Aorta (tissue), 5 donors: ENCODE results near the gene DNAJC24. TPM values are rescaled to one million over a fixed set of nuclear protein-coding genes. Genes with fewer than 3 reads are reported as not detected.

Source experiments
- ATAC-seq: fragments of 200-7000 bp; cut with Tn5 transposase; one replicate; pipeline ENCODE4 v1.9.1; 2022; ENCODE audit warnings: moderate library complexity; ENCODE audit not compliant: low FRiP score
- DNase-seq, 2 donors: peaks; one replicate each; pipeline ENCODE4 v3.0.0-alpha.2; 2020
- H3K27ac ChIP-seq, 2 donors: one replicate each; pipeline ENCODE4 v1.5.1; 2013; ENCODE audit warnings: low read length in 2 of 2, mild to moderate bottlenecking in 2 of 2, moderate library complexity in 2 of 2, control low read depth in 1 of 2, inconsistent platforms in 1 of 2, low read depth in 1 of 2
- H3K27me3 ChIP-seq, 2 donors: one replicate each; pipeline ENCODE4 v1.6.1; 2013; ENCODE audit warnings: control low read depth in 1 of 2, low read length in 1 of 2, mild to moderate bottlenecking in 1 of 2, moderate library complexity in 1 of 2; ENCODE audit not compliant: insufficient read depth in 2 of 2, control insufficient read depth in 1 of 2
- H3K36me3 ChIP-seq, 2 donors: one replicate each; pipeline ENCODE4 v1.6.1; 2013; ENCODE audit warnings: control low read depth in 1 of 2, low read length in 1 of 2, mild to moderate bottlenecking in 1 of 2; ENCODE audit not compliant: insufficient read depth in 2 of 2, control insufficient read depth in 1 of 2
- H3K4me1 ChIP-seq, 2 donors: one replicate each; pipeline ENCODE4 v1.6.1; 2013; ENCODE audit warnings: low read length in 2 of 2, control low read depth in 1 of 2, mild to moderate bottlenecking in 1 of 2, moderate library complexity in 1 of 2; ENCODE audit not compliant: insufficient read depth in 2 of 2, control insufficient read depth in 1 of 2
- H3K4me3 ChIP-seq, 2 donors: one replicate each; pipeline ENCODE4 v1.5.1; 2013; ENCODE audit warnings: low read length in 2 of 2, control low read depth in 1 of 2, mild to moderate bottlenecking in 1 of 2
- H3K9me3 ChIP-seq: one replicate; pipeline ENCODE4 v1.6.1; 2013; ENCODE audit warnings: mild to moderate bottlenecking, low read length; ENCODE audit not compliant: control insufficient read depth
- WGBS, 2 donors: extraction: QIAGEN DNeasy Blood & Tissue Kit; methylation state at CpG; one replicate each; pipeline ENCODE4 v1.1.7; 2013; 5-methylcytosine and 5-hydroxymethylcytosine counted together
- intact Hi-C, 2 donors: fragments of 100-400 bp; cut with DNase I; formaldehyde crosslinking; loops; one replicate each; pipeline versions ENCODE4 v1.14.2 to v1.15.0; 2022
- polyA plus RNA-seq, 2 donors: library from polyadenylated mRNA; stranded (reverse); fragments of 200-250 nt; gene quantifications; one replicate each; pipeline ENCODE4 v1.2.3, GENCODE V29; 2013
- total RNA-seq, 2 donors: library from RNA; stranded (reverse); fragmentation: NEBNext Ultra II Directional; extraction: Animal tissue kit (Norgen Biotek cat#: 25700); gene quantifications; one replicate each; pipeline ENCODE4 v1.2.1, GENCODE V29; 2021
- donor health status: healthy with polysubstance abuse.
- donor health status: Bipolar disorder and iron deficiency.
- donor health status: DM: no; HTN: no; CAD: no.
- donor health status: DM: no; HTN: no; CAD: no.
- donor health status: DM: yes; HTN: yes; CAD: no.

The DNAJC24 gene
- total and polyA plus RNA-seq, 4 donors, result 6.9 to 18.9 (median 16.0) TPM

DNA sequence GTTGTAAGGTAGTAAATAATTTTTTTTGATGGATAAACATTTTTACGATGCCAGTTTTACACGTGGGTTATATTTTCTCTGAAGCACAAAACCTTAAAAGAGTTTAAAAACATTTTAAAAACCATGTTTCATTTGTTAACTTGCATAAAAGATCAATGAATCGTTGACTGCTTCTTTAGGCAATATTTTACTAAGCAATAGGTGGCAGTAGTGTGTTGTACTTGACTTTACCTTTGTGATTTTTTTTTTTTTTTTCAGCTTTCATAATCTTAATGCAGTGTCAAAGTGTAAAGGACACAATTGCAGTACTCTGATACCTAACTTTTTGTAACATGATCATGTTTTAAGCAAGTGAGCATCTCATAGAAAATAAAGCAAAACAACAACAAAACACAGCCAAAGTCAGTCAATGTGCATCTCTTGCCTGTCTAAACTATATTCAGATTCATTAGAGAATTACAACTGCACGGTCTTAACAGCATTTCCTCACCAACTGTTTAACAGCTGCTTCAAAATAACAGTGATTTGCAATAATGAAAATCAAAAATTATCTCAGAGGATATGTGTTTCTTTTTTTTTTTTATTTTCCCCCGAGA lies 27.7 kb downstream of the DNAJC24 start:
- intact Hi-C loops, result loop anchor here (5.0 to 10.0 kb wide), 3 partner anchors 470 to 607 kb away; no protein-coding TSS in a partner anchor
- WGBS, 2 donors, result 53 to 58% methylated on average over 5 of the region's 5 CpGs

DNA sequence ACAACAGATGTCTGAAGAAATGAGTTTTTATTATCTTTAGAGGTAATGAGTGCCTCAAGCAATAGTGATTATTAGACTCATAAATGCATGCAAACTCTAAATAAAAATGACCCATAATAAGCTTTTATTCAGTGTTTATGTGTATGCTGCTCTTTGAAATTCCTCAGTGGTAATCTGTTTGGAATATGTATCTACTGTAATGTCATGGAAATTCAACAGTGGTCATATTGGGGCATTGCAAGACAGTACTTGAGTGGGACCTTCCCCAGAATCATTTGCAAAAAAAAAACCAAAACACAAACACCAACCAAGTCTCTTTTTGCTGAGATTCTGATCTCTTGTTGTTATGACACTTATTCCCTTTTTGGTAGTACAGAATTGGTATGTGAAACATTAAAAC lies 35.0 kb downstream of the DNAJC24 start:
- intact Hi-C loops, result no loop called here
- no peak overlapping the region for H3K27ac ChIP-seq

More for the DNA sequence above, 27.7 kb downstream of the DNAJC24 start:
- DNase-seq (no peak), ATAC-seq (no peak)
- Histone ChIP-seq H3K27me3 (no peaks in the 10 kb centered on the region), H3K4me1 (no peaks in the 10 kb centered on the region), H3K27ac (no peak overlapping the region), H3K36me3 (no peaks in the 10 kb centered on the region), H3K9me3 (no peaks in the 10 kb centered on the region), H3K4me3 (no peak overlapping the region)

DNA sequence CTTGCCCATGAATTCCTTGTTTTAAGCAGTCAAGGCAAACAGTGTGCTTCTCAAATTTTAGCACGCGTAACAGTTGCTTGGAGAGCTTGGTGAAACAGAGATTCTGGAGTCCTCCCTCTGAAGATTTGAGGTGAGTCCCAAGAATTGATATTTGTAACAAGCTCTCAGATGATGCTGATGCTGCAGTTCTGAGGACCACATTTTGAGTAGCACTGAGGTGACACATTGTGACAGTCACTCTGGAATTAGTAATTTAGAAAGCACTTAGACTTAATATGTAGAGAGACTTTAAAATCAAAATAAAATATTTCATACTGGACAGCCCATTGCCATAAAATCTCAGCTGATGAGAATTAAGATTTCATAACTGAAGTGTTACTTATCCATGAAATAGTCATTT lies 38.5 kb downstream of the DNAJC24 start:
- no peaks in the 10 kb centered on the region for H3K4me1 ChIP-seq
- no peak overlapping the region for H3K27ac ChIP-seq
- H3K4me3 ChIP-seq, result no peak overlapping the region
- H3K36me3 ChIP-seq, result no peaks in the 10 kb centered on the region
- intact Hi-C loops, result no loop called here
- DNase-seq (no peak), ATAC-seq (no peak)
- peaks cover 2% of the 10 kb centered on the region for H3K9me3 ChIP-seq
- WGBS, 2 donors, result 96% methylated on average over 2 of the region's 2 CpGs
- no peaks in the 10 kb centered on the region for H3K27me3 ChIP-seq

More for the DNA sequence above, 35.0 kb downstream of the DNAJC24 start:
- no peak overlapping the region for H3K4me3 ChIP-seq
- DNase-seq (no peak), ATAC-seq (no peak)
- H3K9me3 ChIP-seq, result no peaks in the 10 kb centered on the region
- no peaks in the 10 kb centered on the region for H3K4me1 ChIP-seq
- H3K36me3 ChIP-seq, result no peaks in the 10 kb centered on the region
- no peaks in the 10 kb centered on the region for H3K27me3 ChIP-seq

- intact Hi-C loops, result no loop called here
- whole genome bisulfite sequencing, 2 donors, result 99 to 100% methylated on average over 2 of the region's 2 CpGs
- H3K36me3 ChIP-seq, result peaks cover 0 to 2% of the 10 kb centered on the region in 2 donors
- H3K27ac ChIP-seq, result no peak overlapping the region
- no peak for ATAC-seq
- peaks cover 2% of the 10 kb centered on the region for H3K9me3 ChIP-seq
- H3K27me3 ChIP-seq, result no peaks in the 10 kb centered on the region
- no peaks in the 10 kb centered on the region for H3K4me1 ChIP-seq
- H3K4me3 ChIP-seq, result no peak overlapping the region
- DNase-seq, result no peak
Observed at GRCh38 chr11:31412946-31413345, 43.3 kb downstream of the DNAJC24 start.

DNA sequence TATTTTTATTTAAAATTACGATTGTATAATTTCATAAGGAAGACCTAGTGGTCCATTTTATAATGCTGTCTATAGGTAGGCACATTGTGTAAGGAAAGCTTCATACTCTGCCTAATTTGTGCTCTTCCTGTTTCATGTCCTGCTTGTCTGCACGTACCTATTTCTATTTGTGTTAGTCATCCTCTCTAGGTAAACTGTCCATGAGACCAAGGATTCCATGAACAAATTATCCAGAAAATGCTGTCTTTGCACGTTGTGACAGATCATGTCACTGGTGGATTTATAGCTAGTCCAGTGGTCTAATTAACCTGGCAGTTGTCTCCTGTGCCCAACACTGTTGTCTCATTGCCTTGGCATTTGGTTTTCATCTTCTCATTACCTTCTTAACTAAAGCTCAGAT lies 44.7 kb downstream of the DNAJC24 start:
- Histone ChIP-seq H3K4me1 (no peaks in the 10 kb centered on the region), H3K4me3 (no peak overlapping the region), H3K27ac (no peak overlapping the region), H3K27me3 (no peaks in the 10 kb centered on the region), H3K9me3 (peaks cover 2% of the 10 kb centered on the region), H3K36me3 (peaks cover 0 to 2% of the 10 kb centered on the region in 2 donors)
- DNase-seq (no peak), ATAC-seq (no peak)
- WGBS, 2 donors, result 84 to 86% methylated on average over 3 of the region's 3 CpGs
- intact Hi-C loops, result no loop called here

GRCh38 chr11:31415435-31415834 lies 45.8 kb downstream of the DNAJC24 start:
- intact Hi-C loops, result no loop called here
- Histone ChIP-seq H3K4me3 (no peak overlapping the region), H3K36me3 (peaks cover 0 to 2% of the 10 kb centered on the region in 2 donors), H3K4me1 (no peaks in the 10 kb centered on the region), H3K9me3 (peaks cover 2% of the 10 kb centered on the region), H3K27ac (no peak overlapping the region), H3K27me3 (no peaks in the 10 kb centered on the region)
- DNase-seq (no peak), ATAC-seq (no peak)
- WGBS, 2 donors, result 85% methylated on average over 4 of the region's 4 CpGs

DNA sequence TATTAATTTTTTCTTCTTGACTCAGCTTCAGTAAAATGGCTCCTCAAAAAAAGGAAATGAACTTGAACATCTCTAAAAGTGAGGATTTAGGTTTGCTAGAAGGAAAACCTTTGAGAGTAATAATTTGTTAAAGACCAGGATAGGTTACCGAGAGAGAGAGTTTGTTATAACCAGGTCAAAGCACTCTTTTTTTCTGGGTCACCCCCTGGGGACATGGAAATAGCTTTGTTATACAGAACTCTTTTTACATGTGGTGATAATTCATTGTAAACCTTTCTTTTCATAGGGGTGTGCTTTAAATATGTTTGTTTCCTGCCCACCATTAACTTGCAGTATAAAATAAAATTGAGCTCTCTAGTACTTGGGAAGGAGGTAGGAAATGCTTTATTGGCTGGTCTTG lies 47.7 kb downstream of the DNAJC24 start:
- ATAC-seq (no peak), DNase-seq (no peak)
- Histone ChIP-seq H3K27me3 (no peaks in the 10 kb centered on the region), H3K4me1 (no peaks in the 10 kb centered on the region), H3K9me3 (no peaks in the 10 kb centered on the region), H3K36me3 (peaks cover 0 to 2% of the 10 kb centered on the region in 2 donors), H3K27ac (no peak overlapping the region), H3K4me3 (no peak overlapping the region)
- intact Hi-C loops, result no loop called here
- WGBS, 2 donors, result 78 to 79% methylated on average over 1 of the region's 1 CpG

GRCh38 chr11:31417816-31418215 lies 48.2 kb downstream of the DNAJC24 start:
- WGBS, 2 donors, result 89 to 95% methylated on average over 2 of the region's 2 CpGs
- H3K4me1 ChIP-seq, result no peaks in the 10 kb centered on the region
- H3K27me3 ChIP-seq, result no peaks in the 10 kb centered on the region
- intact Hi-C loops, result no loop called here
- no peak overlapping the region for H3K27ac ChIP-seq
- H3K36me3 ChIP-seq, result peaks cover 0 to 2% of the 10 kb centered on the region in 2 donors
- DNase-seq, result no peak
- no peak for ATAC-seq
- no peak overlapping the region for H3K4me3 ChIP-seq
- H3K9me3 ChIP-seq, result no peaks in the 10 kb centered on the region

- Histone ChIP-seq H3K9me3 (no peaks in the 10 kb centered on the region), H3K36me3 (peaks cover 0 to 2% of the 10 kb centered on the region in 2 donors), H3K27ac (no peak overlapping the region), H3K4me1 (no peaks in the 10 kb centered on the region), H3K4me3 (no peak overlapping the region), H3K27me3 (no peaks in the 10 kb centered on the region)
- ATAC-seq (no peak), DNase-seq (no peak)
- WGBS, 2 donors, result 84 to 87% methylated on average over 3 of the region's 3 CpGs
- intact Hi-C loops, result no loop called here
Observed at GRCh38 chr11:31419138-31419537, 49.5 kb downstream of the DNAJC24 start.
